K562 (cell line): ENCODE measurements around the gene TEX14. TPM values are rescaled to one million over a fixed set of nuclear protein-coding genes. Genes with fewer than 3 reads are reported as not detected.

Experiments used
- BACH1 ChIP-seq: fragments of 200-800 bp; sonication (Bioruptor generic); IDR thresholded peaks from 2 replicates; pipeline ENCODE4 v1.6.1; 2016; ENCODE audit warnings: missing genetic modification characterization, missing compliant biosample characterization
- BRF2 ChIP-seq: IDR thresholded peaks from 3 replicates; pipeline ENCODE4 v1.6.1; 2011; ENCODE audit warnings: borderline replicate concordance, mild to moderate bottlenecking; ENCODE audit not compliant: insufficient read length, insufficient read depth
- CHD2 ChIP-seq: IDR thresholded peaks from 2 replicates; pipeline ENCODE4 v1.6.1; 2011; ENCODE audit warnings: low read depth, low read length
- ETV1 ChIP-seq: fragments of 450-650 bp; conservative IDR thresholded peaks from 2 replicates; pipeline ENCODE4 v1.6.1; 2016; ENCODE audit warnings: missing genetic modification characterization, control low read depth, low read depth, missing compliant biosample characterization
- GMEB1 ChIP-seq: fragments of 250-450 bp; sonication (Bioruptor Pico); IDR thresholded peaks from 2 replicates; pipeline ENCODE4 v1.4.0; 2020; ENCODE audit warnings: mild to moderate bottlenecking
- MNT ChIP-seq, 2 experiments: fragments of 450-650 bp; conservative IDR thresholded peaks; 2 replicates each; pipeline ENCODE4 v1.6.1; 2017; ENCODE audit warnings: mild to moderate bottlenecking in 2 of 2, moderate library complexity in 2 of 2
- NCOA1 ChIP-seq: fragments of 450-650 bp; IDR thresholded peaks from 2 replicates; pipeline ENCODE4 v1.6.1; 2016; ENCODE audit warnings: low read depth
- NFATC3 ChIP-seq: fragments of 450-650 bp; IDR thresholded peaks from 2 replicates; pipeline ENCODE4 v1.6.1; 2017; ENCODE audit warnings: mild to moderate bottlenecking
- NR4A1 ChIP-seq, 2 experiments: fragments of 250-450 bp in 1 of 2; fragments of 450-650 bp in 1 of 2; sonication (Bioruptor Pico) in 1 of 2; IDR thresholded peaks; 2 replicates each; pipeline versions ENCODE4 v1.4.0 to v1.6.1; 2016 to 2020; ENCODE audit warnings: mild to moderate bottlenecking in 2 of 2, missing compliant biosample characterization in 1 of 2, missing genetic modification characterization in 1 of 2, moderate library complexity in 1 of 2
- TAF9B ChIP-seq: fragments of 450-650 bp; IDR thresholded peaks from 2 replicates; pipeline ENCODE4 v1.6.1; 2018; ENCODE audit warnings: mild to moderate bottlenecking; ENCODE audit not compliant: partially characterized antibody
- ZNF277 ChIP-seq: fragments of 250-450 bp; sonication (Bioruptor Pico); IDR thresholded peaks from 2 replicates; pipeline ENCODE4 v1.8.0; 2022; ENCODE audit warnings: inconsistent platforms, mild to moderate bottlenecking, moderate library complexity, borderline replicate concordance
- ZNF3 ChIP-seq: fragments of 250-450 bp; sonication (Bioruptor Pico); IDR thresholded peaks from 2 replicates; pipeline ENCODE4 v1.5.0; 2021; ENCODE audit warnings: mild to moderate bottlenecking, moderate library complexity
- ZNF609 ChIP-seq: sonication (generic); formaldehyde crosslinking; IDR thresholded peaks from 2 replicates; pipeline ENCODE4 v1.8.1; 2023; ENCODE audit warnings: missing genetic modification reagents, mild to moderate bottlenecking, borderline replicate concordance
- ZNF644 ChIP-seq: fragments of 200-800 bp; sonication (Bioruptor generic); IDR thresholded peaks from 2 replicates; pipeline ENCODE4 v1.6.1; 2016; ENCODE audit warnings: low read depth, missing genetic modification characterization, missing compliant biosample characterization
- ZNF707 ChIP-seq: fragments of 250-450 bp; sonication (Bioruptor Pico); conservative IDR thresholded peaks from 2 replicates; pipeline ENCODE4 v1.8.0; 2022; ENCODE audit warnings: inconsistent platforms, mild to moderate bottlenecking, moderate library complexity
- polyA plus RNA-seq, 8 experiments: library from polyadenylated mRNA; depleted of rRNA in 4 of 8; stranded (reverse) in 5 of 8; unstranded in 3 of 8; fragments of >200 nt; fragmentation: Nextera tagmentation in 2 of 8; fragmentation: Illumina TruSeq in 1 of 8; extraction: Ambion mirVana in 2 of 8; extraction: Trizol in 1 of 8; gene quantifications; 2 replicates each; pipeline versions ENCODE4 v1.2.1 to v1.2.3, GENCODE V29; 2011 to 2014; ENCODE audit warnings: inconsistent platforms in 1 of 8, missing spikeins in 1 of 8
- total RNA-seq, 7 experiments: library from RNA; depleted of rRNA in 6 of 7; stranded (reverse); fragments of >200 nt in 6 of 7; fragmentation: Illumina TruSeq in 2 of 7; extraction: Trizol in 2 of 7; gene quantifications; 2 replicates each; pipeline versions ENCODE4 v1.2.1 to v1.2.3, GENCODE V29; 2011 to 2021; ENCODE audit warnings: low replicate concordance in 1 of 7

The TEX14 gene
- total and polyA plus RNA-seq, 9 of the 15 experiments (the other 6 are each of a cell fraction or from before 2014, with no cell fraction given), result 0.05 to 0.12 (median 0.09) TPM; not detected in 1

- TF ChIP-seq GMEB1 (CRISPR knock-in tag), result no peak
- TF ChIP-seq ZNF707 (CRISPR knock-in tag), result no peak
- TF ChIP-seq NCOA1, result no peak; the same call in 1 of the 2 replicates
- no peak for TF ChIP-seq NFATC3
- TF ChIP-seq MNT (conservative IDR thresholded peaks at IDR 0.05), result 0 out of 4 replicates have a peak, but pooled peaks of 1 of the 2 experiments have one; percentile 22
- no peak for TF ChIP-seq ZNF3 (CRISPR knock-in tag)
- TF ChIP-seq ZNF644 (tag), result no peak
- TF ChIP-seq ZNF609 (CRISPR knock-in tag), result no peak
- TF ChIP-seq CHD2, result peak; percentile 28
- TF ChIP-seq ZNF277, result no peak
- TF ChIP-seq NR4A1 (CRISPR knock-in tag; IDR thresholded peaks at IDR 0.05), result no peak
- TF ChIP-seq NR4A1 (tag; IDR thresholded peaks at IDR 0.05), result no peak
- no peak for TF ChIP-seq ETV1 (tag)
- no peak for TF ChIP-seq BRF2
- TF ChIP-seq BACH1 (tag), result no peak
- peak; percentile 59 for TF ChIP-seq TAF9B
These were observed 25.6 kb downstream of the TEX14 start (continued) for GRCh38 chr17:58665946-58666857.
